Esophagus squamous epithelium (tissue), 5 donors: Measurements from ENCODE around the gene RIPK3. TPM values are rescaled to one million over a fixed set of nuclear protein-coding genes. Genes with fewer than 3 reads are reported as not detected.

Source experiments
- DNase-seq: peaks from one replicate; lab custom pipeline; 2025; lab: John Stamatoyannopoulos, UW
- H3K27ac ChIP-seq, 4 donors: fragments of 200-600 bp; sonication (generic); one replicate each; pipeline ENCODE4 v1.5.1; 2016 to 2019; ENCODE audit warnings: mild to moderate bottlenecking in 1 of 4
- H3K27me3 ChIP-seq, 4 donors: fragments of 200-600 bp; sonication (generic); 1 replicate in 3 of 4; 2 replicates in 1 of 4; pipeline versions ENCODE4 v1.5.1 to v1.6.0; 2017 to 2021; ENCODE audit warnings: antibody characterized with exemption in 1 of 4
- H3K36me3 ChIP-seq, 3 donors: fragments of 200-600 bp; sonication (generic); one replicate each; pipeline ENCODE4 v1.5.1; 2016 to 2019
- H3K4me1 ChIP-seq, 3 donors: fragments of 200-600 bp; sonication (generic); one replicate each; pipeline ENCODE4 v1.5.1; 2017 to 2019
- H3K4me3 ChIP-seq, 4 donors: fragments of 200-600 bp; sonication (generic); 1 replicate in 3 of 4; 2 replicates in 1 of 4; pipeline ENCODE4 v1.5.1; 2016 to 2019; ENCODE audit warnings: mild to moderate bottlenecking in 2 of 4, moderate library complexity in 1 of 4
- H3K9me3 ChIP-seq, 3 donors: fragments of 200-600 bp; sonication (generic); one replicate each; pipeline ENCODE4 v1.5.1; 2016 to 2019
- CTCF ChIP-seq, 6 experiments: fragments of 450-650 bp in 4 of 6; fragments of 200-600 bp in 2 of 6; sonication (generic) in 2 of 6; IDR thresholded peaks; one replicate each; pipeline ENCODE4 v1.5.1; 2016 to 2019; ENCODE audit warnings: antibody characterized with exemption in 6 of 6, mild to moderate bottlenecking in 4 of 6, moderate library complexity in 4 of 6
- POLR2A ChIP-seq, 4 donors: fragments of 450-650 bp; IDR thresholded peaks; one replicate each; pipeline ENCODE4 v1.6.1; 2017; ENCODE audit warnings: antibody characterized with exemption in 4 of 4, mild to moderate bottlenecking in 4 of 4, moderate library complexity in 3 of 4
- WGBS, 2 donors: methylation state at CpG; one replicate each; pipeline ENCODE4 v1.1.5; 2018; 5-methylcytosine and 5-hydroxymethylcytosine counted together
- intact Hi-C: fragments of 100-400 bp; cut with DNase I; formaldehyde crosslinking; loops from one replicate; pipeline ENCODE4 v1.15.0; 2022
- small RNA-seq, 4 donors: library from RNA; depleted of rRNA; stranded (forward); fragments of <200 nt; gene quantifications; one replicate each; pipeline ENCODE3, GENCODE V24; 2016
- total RNA-seq, 4 donors: library from RNA; depleted of rRNA; stranded (reverse); fragments of >200 nt; gene quantifications; one replicate each; pipeline ENCODE4 v1.1.0, GENCODE V29; 2016
- donor health status: DM: yes; HTN: yes; CAD: no.

RIPK3 gene
- total RNA-seq, 4 donors from 2014 or later: 10.3 to 21.4 (median 12.7) TPM

GRCh38 chr14:24291446-24292117 lies 48.2 kb downstream of the RIPK3 start:
- no peak for TF ChIP-seq POLR2A (IDR thresholded peaks at IDR 0.05)
- TF ChIP-seq CTCF (IDR thresholded peaks at IDR 0.05): no peak
- DNase-seq: no peak
- Histone ChIP-seq H3K9me3 (no peaks in the 10 kb centered on the region), H3K36me3 (peaks cover 22 to 83% (median 24%) of the 10 kb centered on the region in 3 donors), H3K4me3 (no peak overlapping the region), H3K27ac (no peak overlapping the region), H3K4me1 (peaks cover 0 to 15% (median under 1%) of the 10 kb centered on the region in 3 donors), H3K27me3 (no peaks in the 10 kb centered on the region)
- 85% methylated on average over 3 of the region's 3 CpGs; no CpG with 5 or more reads in 1 of the 2 donors for whole genome bisulfite sequencing, 2 donors
- intact Hi-C loops: no loop called here

GRCh38 chr14:24290746-24291145 lies 49.0 kb downstream of the RIPK3 start:
- WGBS, 2 donors: 83 to 84% methylated on average over 9 of the region's 9 CpGs
- peaks cover 22 to 74% (median 24%) of the 10 kb centered on the region in 3 donors for H3K36me3 ChIP-seq
- DNase-seq: no peak
- H3K4me1 ChIP-seq: peaks cover 5 to 18% (median 5%) of the 10 kb centered on the region in 3 donors
- no peak for TF ChIP-seq CTCF (IDR thresholded peaks at IDR 0.05)
- no peak for TF ChIP-seq POLR2A (IDR thresholded peaks at IDR 0.05)
- H3K9me3 ChIP-seq: no peaks in the 10 kb centered on the region
- H3K4me3 ChIP-seq: no peak overlapping the region
- intact Hi-C loops: no loop called here
- H3K27ac ChIP-seq: no peak overlapping the region
- H3K27me3 ChIP-seq: no peaks in the 10 kb centered on the region

DNA sequence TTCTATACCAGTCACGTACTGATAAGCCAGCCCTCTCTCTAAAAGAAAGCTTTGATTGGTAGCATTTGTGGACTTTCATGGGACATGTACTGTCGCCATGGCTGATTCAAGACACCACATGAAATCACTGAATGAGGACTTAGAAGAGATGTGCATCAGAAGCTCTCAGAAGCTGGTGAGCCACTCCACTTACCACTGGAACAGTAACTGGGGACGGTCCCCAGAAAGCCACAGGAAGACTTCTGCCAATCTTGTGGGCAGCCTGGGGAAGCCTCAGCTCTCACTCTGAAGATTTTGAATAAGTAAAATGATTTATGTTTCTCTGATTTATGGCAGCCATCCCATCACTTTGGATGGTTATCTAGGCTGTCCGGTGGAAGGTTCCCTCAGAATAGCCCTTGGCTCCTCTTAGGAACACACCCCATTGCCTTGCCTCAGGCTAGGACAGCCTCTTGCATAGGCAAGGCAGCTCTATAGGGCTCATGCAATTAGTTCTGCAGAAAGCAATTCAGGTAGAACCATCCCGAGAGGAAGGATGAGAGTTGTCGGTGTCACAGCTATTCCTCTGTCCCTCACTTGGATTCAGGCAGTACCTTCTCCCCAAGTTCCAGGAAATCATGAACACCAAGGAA lies 50.0 kb downstream of the RIPK3 start:
- H3K4me1 ChIP-seq: peaks cover 6 to 28% (median 8%) of the 10 kb centered on the region in 3 donors
- peaks cover 22 to 65% (median 24%) of the 10 kb centered on the region in 3 donors for H3K36me3 ChIP-seq
- intact Hi-C loops: no loop called here
- WGBS, 2 donors: 57 to 81% methylated on average over 4 to 5 of the region's 6 CpGs
- TF ChIP-seq POLR2A (IDR thresholded peaks at IDR 0.05) (no peak), CTCF (IDR thresholded peaks at IDR 0.05) (no peak)
- H3K27me3 ChIP-seq: no peaks in the 10 kb centered on the region
- no peaks in the 10 kb centered on the region for H3K9me3 ChIP-seq
- no peak overlapping the region for H3K4me3 ChIP-seq
- H3K27ac ChIP-seq: no peak overlapping the region
- DNase-seq: no peak

DNA sequence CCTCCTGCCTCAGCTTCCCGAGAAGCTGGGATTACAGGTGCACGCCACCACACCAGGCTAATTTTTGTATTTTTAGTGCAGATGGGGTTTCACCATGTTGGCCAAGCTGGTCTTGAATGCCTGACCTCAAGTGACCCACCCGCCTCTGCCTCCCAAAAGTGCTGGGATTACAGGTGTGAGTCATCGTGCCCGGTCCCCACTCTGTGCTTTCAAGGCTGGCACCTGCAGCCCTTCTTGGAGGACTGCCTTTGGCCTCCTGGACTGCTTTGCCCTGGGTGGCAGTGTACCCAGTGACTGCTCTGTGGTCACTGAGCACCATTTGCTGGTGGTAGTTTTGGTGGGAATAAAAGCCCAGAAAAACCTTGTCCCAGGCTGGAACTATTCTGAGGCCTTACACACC lies 52.8 kb downstream of the RIPK3 start:
- H3K4me3 ChIP-seq: no peak overlapping the region
- no peak for TF ChIP-seq CTCF (IDR thresholded peaks at IDR 0.05)
- H3K9me3 ChIP-seq: no peaks in the 10 kb centered on the region
- WGBS, 2 donors: 87 to 90% methylated on average over 3 to 5 of the region's 5 CpGs
- H3K4me1 ChIP-seq: peaks cover 13 to 54% (median 17%) of the 10 kb centered on the region in 3 donors
- DNase-seq: no peak
- H3K27me3 ChIP-seq: no peaks in the 10 kb centered on the region
- peak overlapping the region in 2 of 4 donors; percentile 1 to 23 for H3K27ac ChIP-seq
- intact Hi-C loops: no loop called here
- H3K36me3 ChIP-seq: peaks cover 16 to 37% (median 22%) of the 10 kb centered on the region in 3 donors

Small RNA genes lying within 50 kb of the gene (small RNA-seq; reads per million reads assigned to genes)
- gene RF00026: 0 reads per million in 4 donors

Other genes with a start within 250 kb of the RIPK3 start
- gene PCK2, start 245.7 kb downstream of the RIPK3 start, total RNA-seq: 10 to 100 TPM; 10.5 to 13.5 (median 12.8) TPM
- 100 to 1,000 TPM in 1 of 4 donors, 10 to 100 TPM in 3; 55.4 to 114 (median 79.3) TPM for gene DCAF11, start 225.2 kb downstream of the RIPK3 start, total RNA-seq
- 1 to 10 TPM in 3 of 4 donors, under 1 TPM in 1; 0.79 to 4.5 (median 3.3) TPM for gene NRL, start 225.0 kb downstream of the RIPK3 start, total RNA-seq
- gene FITM1, start 209.3 kb downstream of the RIPK3 start, total RNA-seq: 1 to 10 TPM in 1 of 4 donors, under 1 TPM in 2, not detected in 1; 0.42 to 3.7 (median 0.95) TPM
- 100 to 1,000 TPM; 100 to 256 (median 116) TPM for gene PSME1, start 203.8 kb downstream of the RIPK3 start, total RNA-seq
- 10 to 100 TPM in 3 of 4 donors, 1 to 10 TPM in 1; 6.0 to 12.1 (median 10.9) TPM for gene EMC9, start 198.4 kb downstream of the RIPK3 start, total RNA-seq
- gene PSME2, start 193.4 kb downstream of the RIPK3 start, total RNA-seq: 100 to 1,000 TPM in 1 of 4 donors, 10 to 100 TPM in 3; 44.4 to 110 (median 77.2) TPM
- gene RNF31, start 192.5 kb downstream of the RIPK3 start, total RNA-seq: 10 to 100 TPM; 26.8 to 35.6 (median 32.4) TPM
- 10 to 100 TPM; 21.9 to 52.2 (median 45.9) TPM for gene IRF9, start 178.7 kb downstream of the RIPK3 start, total RNA-seq
- gene REC8, start 167.9 kb downstream of the RIPK3 start, total RNA-seq: 1 to 10 TPM in 3 of 4 donors, under 1 TPM in 1; 0.47 to 7.4 (median 3.0) TPM
- gene IPO4, start 151.2 kb downstream of the RIPK3 start, total RNA-seq: 10 to 100 TPM; 32.9 to 55.1 (median 40.4) TPM
- 10 to 100 TPM; 36.4 to 51.3 (median 44.6) TPM for gene TM9SF1, start 144.6 kb downstream of the RIPK3 start, total RNA-seq
- not detected for gene TSSK4, start 134.3 kb downstream of the RIPK3 start, total RNA-seq
- gene CHMP4A, start 126.5 kb downstream of the RIPK3 start, total RNA-seq: 10 to 100 TPM; 23.6 to 80.7 (median 62.8) TPM
- 10 to 100 TPM in 2 of 4 donors, 1 to 10 TPM in 2; 1.4 to 12.4 (median 8.6) TPM for gene MDP1, start 123.9 kb downstream of the RIPK3 start, total RNA-seq
- 100 to 1,000 TPM in 3 of 4 donors, 10 to 100 TPM in 1; 93.1 to 182 (median 121) TPM for gene NEDD8, start 107.6 kb downstream of the RIPK3 start, total RNA-seq
- gene GMPR2, start 107.1 kb downstream of the RIPK3 start, total RNA-seq: 10 to 100 TPM; 18.5 to 47.7 (median 33.1) TPM
- 10 to 100 TPM; 46.3 to 94.3 (median 56.1) TPM for gene TINF2, start 97.4 kb downstream of the RIPK3 start, total RNA-seq
- gene TGM1, start 76.8 kb downstream of the RIPK3 start, total RNA-seq: 1,000 to 10,000 TPM in 2 of 4 donors, 100 to 1,000 TPM in 2; 566 to 1,879 (median 1,037) TPM
- 100 to 1,000 TPM in 2 of 4 donors, 10 to 100 TPM in 2; 68.9 to 171 (median 108) TPM for gene RABGGTA, start 68.4 kb downstream of the RIPK3 start, total RNA-seq
- gene DHRS1, start 40.2 kb downstream of the RIPK3 start, total RNA-seq: 100 to 1,000 TPM in 2 of 4 donors, 10 to 100 TPM in 2; 81.6 to 164 (median 101) TPM
- 10 to 100 TPM; 18.0 to 29.8 (median 25.0) TPM for gene NOP9, start 40.1 kb downstream of the RIPK3 start, total RNA-seq
- gene CIDEB, start 32.0 kb downstream of the RIPK3 start, total RNA-seq: 10 to 100 TPM; 18.3 to 41.4 (median 30.4) TPM
- gene LTB4R2, start 29.9 kb downstream of the RIPK3 start, total RNA-seq: 100 to 1,000 TPM in 3 of 4 donors, 10 to 100 TPM in 1; 66.0 to 169 (median 123) TPM
- 10 to 100 TPM; 47.9 to 99.9 (median 85.4) TPM for gene LTB4R, start 28.5 kb downstream of the RIPK3 start, total RNA-seq
- gene ADCY4, start 4.9 kb downstream of the RIPK3 start, total RNA-seq: 10 to 100 TPM in 2 of 4 donors, 1 to 10 TPM in 2; 3.1 to 23.1 (median 11.7) TPM
- 10 to 100 TPM in 2 of 4 donors, 1 to 10 TPM in 2; 2.7 to 22.5 (median 9.2) TPM for gene NFATC4, start 28.2 kb upstream of the RIPK3 start, total RNA-seq
- 10 to 100 TPM in 3 of 4 donors, 1 to 10 TPM in 1; 4.7 to 14.7 (median 11.8) TPM for gene NYNRIN, start 59.0 kb upstream of the RIPK3 start, total RNA-seq
- gene CBLN3, start 89.7 kb upstream of the RIPK3 start, total RNA-seq: under 1 TPM in 3 of 4 donors, not detected in 1; 0.13 to 0.95 (median 0.85) TPM
- 10 to 100 TPM; 35.6 to 68.9 (median 42.9) TPM for gene KHNYN, start 90.0 kb upstream of the RIPK3 start, total RNA-seq
- gene SDR39U1, start 102.8 kb upstream of the RIPK3 start, total RNA-seq: 10 to 100 TPM; 16.1 to 36.0 (median 20.4) TPM
- gene CMA1, start 168.3 kb upstream of the RIPK3 start, total RNA-seq: 1 to 10 TPM in 1 of 4 donors, under 1 TPM in 1, not detected in 2; 0.53 to 2.7 TPM
- 10 to 100 TPM in 1 of 4 donors, 1 to 10 TPM in 1, not detected in 2; 1.1 to 24.4 TPM for gene CTSG, start 236.3 kb upstream of the RIPK3 start, total RNA-seq